ENCODE data around the gene MAP3K9. TPM values are rescaled to one million over a fixed set of nuclear protein-coding genes. Genes with fewer than 3 reads are reported as not detected.
"Not testable (repeated sequence)": the region's sequence is repeated elsewhere in the genome, so short reads cannot be mapped to it uniquely, and the experiment has no call there.

The MAP3K9 gene
- total RNA-seq, 1 donor from 2014 or later: 0.96 TPM

GRCh38 chr14:70707138-70708038 lies 101.9 kb downstream of the MAP3K9 start:
- no peaks in the 10 kb centered on the region for H3K36me3 ChIP-seq
- no peaks in the 10 kb centered on the region for H3K4me1 ChIP-seq
- intact Hi-C loops (cut with DNase I): no loop called here
- H3K27me3 ChIP-seq: no peaks in the 10 kb centered on the region
- H3K27ac ChIP-seq: no peak overlapping the region
- TF ChIP-seq CTCF (IDR thresholded peaks at IDR 0.05): no peak
- H3K4me3 ChIP-seq: no peak overlapping the region
- no peak for DNase-seq (ENCODE audit: low spot score in 2 of 2)
- H3K9me3 ChIP-seq: no peaks in the 10 kb centered on the region

- Histone ChIP-seq H3K4me3 (no peak overlapping the region), H3K9me3 (no peaks in the 10 kb centered on the region), H3K4me1 (no peaks in the 10 kb centered on the region), H3K27me3 (no peaks in the 10 kb centered on the region), H3K27ac (no peak overlapping the region), H3K36me3 (no peaks in the 10 kb centered on the region)
- intact Hi-C loops (cut with DNase I): no loop called here
- no peak for TF ChIP-seq CTCF (IDR thresholded peaks at IDR 0.05)
- no peak for DNase-seq (ENCODE audit: low spot score in 2 of 2)
Measured at GRCh38 chr14:70706177-70706576, 103.1 kb downstream of the MAP3K9 start.

GRCh38 chr14:70704960-70705359 lies 104.4 kb downstream of the MAP3K9 start:
- no peaks in the 10 kb centered on the region for H3K27me3 ChIP-seq
- intact Hi-C loops (cut with DNase I): no loop called here

GRCh38 chr14:70703621-70704168 lies 105.6 kb downstream of the MAP3K9 start:
- H3K9me3 ChIP-seq, H3K27ac ChIP-seq: not testable (repeated sequence)

More at GRCh38 chr14:70704960-70705359, 104.4 kb downstream of the MAP3K9 start:
- Histone ChIP-seq H3K4me3 (no peak overlapping the region), H3K4me1 (no peaks in the 10 kb centered on the region), H3K9me3 (no peaks in the 10 kb centered on the region), H3K36me3 (no peaks in the 10 kb centered on the region), H3K27ac (no peak overlapping the region)
- no peak for TF ChIP-seq CTCF (IDR thresholded peaks at IDR 0.05)
- DNase-seq (ENCODE audit: low spot score in 2 of 2): no peak

GRCh38 chr14:70702161-70702560 lies 107.2 kb downstream of the MAP3K9 start:
- DNase-seq (ENCODE audit: low spot score in 2 of 2): no peak
- intact Hi-C loops (cut with DNase I): no loop called here
- Histone ChIP-seq H3K36me3 (no peaks in the 10 kb centered on the region), H3K9me3 (no peaks in the 10 kb centered on the region), H3K27ac (no peak overlapping the region), H3K27me3 (no peaks in the 10 kb centered on the region), H3K4me1 (peaks cover 0 to 6% of the 10 kb centered on the region in 2 donors), H3K4me3 (no peak overlapping the region)
- no peak for TF ChIP-seq CTCF (IDR thresholded peaks at IDR 0.05)

More at GRCh38 chr14:70703621-70704168, 105.6 kb downstream of the MAP3K9 start:
- H3K4me3 ChIP-seq; DNase-seq (ENCODE audit: low spot score in 2 of 2); H3K27me3 ChIP-seq; H3K4me1 ChIP-seq; H3K36me3 ChIP-seq; intact Hi-C loops (cut with DNase I): not testable (repeated sequence)

GRCh38 chr14:70701610-70702009 lies 107.7 kb downstream of the MAP3K9 start:
- H3K27ac ChIP-seq: no peak overlapping the region
- H3K9me3 ChIP-seq: no peaks in the 10 kb centered on the region
- TF ChIP-seq CTCF (IDR thresholded peaks at IDR 0.05): no peak
- no peak for DNase-seq (ENCODE audit: low spot score in 2 of 2)
- H3K36me3 ChIP-seq: no peaks in the 10 kb centered on the region
- peaks cover 0 to 6% of the 10 kb centered on the region in 2 donors for H3K4me1 ChIP-seq
- intact Hi-C loops (cut with DNase I): no loop called here
- H3K4me3 ChIP-seq: no peak overlapping the region
- H3K27me3 ChIP-seq: no peaks in the 10 kb centered on the region

Data from ascending aorta (tissue), 2 donors.